Neural cell (in vitro differentiated cells): ENCODE measurements around the gene TMPRSS11E.

ENCODE experiments used
- CTCF ChIP-seq: fragments of 450-650 bp; IDR thresholded peaks from 2 replicates; pipeline ENCODE4 v1.5.1; 2014; ENCODE audit warnings: antibody characterized with exemption, mild to moderate bottlenecking, moderate library complexity; ENCODE audit not compliant: poor library complexity, severe bottlenecking
- EP300 ChIP-seq: fragments of 450-650 bp; conservative IDR thresholded peaks from 2 replicates; pipeline ENCODE4 v1.6.1; 2014; ENCODE audit warnings: antibody characterized with exemption, mild to moderate bottlenecking, moderate library complexity; ENCODE audit not compliant: poor library complexity, severe bottlenecking
- EZH2 ChIP-seq: fragments of 200-600, 300-800 bp; shearing (Covaris generic), sonication (generic); IDR thresholded peaks from 2 replicates; pipeline ENCODE4 v1.6.1; 2014; ENCODE audit warnings: antibody characterized with exemption, low read length, borderline replicate concordance, mild to moderate bottlenecking; ENCODE audit not compliant: insufficient read depth, poor library complexity, severe bottlenecking
- POLR2AphosphoS5 ChIP-seq: IDR thresholded peaks from 2 replicates; pipeline ENCODE4 v1.6.1; 2012

DNA sequence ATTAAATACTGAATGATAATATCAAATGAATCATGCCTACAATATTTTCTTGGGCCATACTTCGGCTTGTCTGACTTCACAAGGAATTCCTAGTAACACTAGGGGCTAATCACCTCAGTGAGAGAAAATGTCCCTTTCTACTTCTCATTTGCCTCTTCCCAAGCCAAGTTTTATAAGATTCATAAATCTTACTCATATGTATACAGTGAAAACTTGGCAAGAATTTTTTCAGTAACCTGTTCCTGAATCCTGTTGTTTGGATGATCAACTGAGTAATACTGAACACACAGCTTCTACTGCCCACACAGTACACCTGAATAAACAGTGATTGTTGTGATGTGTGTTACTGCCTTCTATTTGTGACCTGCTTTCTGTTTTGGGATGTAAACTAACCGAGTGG is 16.5 kb downstream of the TMPRSS11E start:
- TF ChIP-seq EP300 (no peak), EZH2 (no peak), POLR2AphosphoS5 (no peak), CTCF (no peak)
